DMS153 (cell line): Measurements from ENCODE around the gene KCNMA1.
"Not testable (repeated sequence)": the region's sequence is repeated elsewhere in the genome, so short reads cannot be mapped to it uniquely, and the experiment has no call there.

ENCODE experiments used
- DNase-seq: peaks from one replicate; lab custom pipeline; 2025; lab: John Stamatoyannopoulos, UW

KCNMA1 gene

GRCh38 chr10:77604941-77605351 is 32.7 kb downstream of the KCNMA1 start:
- DNase-seq, result peak; percentile 68

- DNase-seq, result no peak
Measured at GRCh38 chr10:77604063-77604462, 33.5 kb downstream of the KCNMA1 start.

- DNase-seq, result peak; percentile 49
Measured at GRCh38 chr10:77603534-77603927, 34.1 kb downstream of the KCNMA1 start.

- no peak for DNase-seq
Measured at GRCh38 chr10:77602913-77603533, 34.6 kb downstream of the KCNMA1 start.

GRCh38 chr10:77602231-77602912 is 35.2 kb downstream of the KCNMA1 start:
- no peak for DNase-seq

- DNase-seq, result no peak
Measured at GRCh38 chr10:77601488-77601887, 36.1 kb downstream of the KCNMA1 start.

- no peak for DNase-seq
Measured at GRCh38 chr10:77600640-77601039, 37.0 kb downstream of the KCNMA1 start.

- DNase-seq, result no peak
Measured at GRCh38 chr10:77599651-77600050, 38.0 kb downstream of the KCNMA1 start.

GRCh38 chr10:77598606-77599005 is 39.0 kb downstream of the KCNMA1 start:
- no peak for DNase-seq

GRCh38 chr10:77597560-77597959 is 40.0 kb downstream of the KCNMA1 start:
- DNase-seq, result no peak

GRCh38 chr10:77594471-77594783 is 43.2 kb downstream of the KCNMA1 start:
- no peak for DNase-seq

- no peak for DNase-seq
Measured at GRCh38 chr10:77593771-77594470, 43.7 kb downstream of the KCNMA1 start.

- no peak for DNase-seq
Measured at GRCh38 chr10:77592946-77593636, 44.5 kb downstream of the KCNMA1 start.

- no peak for DNase-seq
Measured at GRCh38 chr10:77592510-77592909, 45.1 kb downstream of the KCNMA1 start.

GRCh38 chr10:77591238-77591880 is 46.2 kb downstream of the KCNMA1 start:
- no peak for DNase-seq

GRCh38 chr10:77590344-77591237 is 47.0 kb downstream of the KCNMA1 start:
- DNase-seq, result no peak

- not testable (repeated sequence) for DNase-seq
Measured at GRCh38 chr10:77589703-77590102, 47.9 kb downstream of the KCNMA1 start.

- DNase-seq, result no peak
Measured at GRCh38 chr10:77588886-77589285, 48.7 kb downstream of the KCNMA1 start.

- no peak for DNase-seq
Measured at GRCh38 chr10:77587416-77587790, 50.2 kb downstream of the KCNMA1 start.

GRCh38 chr10:77586719-77587415 is 50.7 kb downstream of the KCNMA1 start:
- no peak for DNase-seq

GRCh38 chr10:77584938-77585337 is 52.7 kb downstream of the KCNMA1 start:
- DNase-seq, result no peak
